ENCODE results near the gene C10orf95. TPM values are rescaled to one million over a fixed set of nuclear protein-coding genes. Genes with fewer than 3 reads are reported as not detected.
A peak's percentile ranks its signal among the peaks of the same experiment; 100 is the strongest.

C10orf95 gene
- total and polyA plus RNA-seq, 8 donors = 0.46 to 8.0 (median 0.57) TPM; not detected in 4

GRCh38 chr10:102470579-102471546 is 19.5 kb upstream of the C10orf95 start:
- DNase-seq = no peak
- H3K36me3 ChIP-seq = peaks cover 0 to 19% (median 7%) of the 10 kb centered on the region in 4 donors
- H3K4me3 ChIP-seq = no peak overlapping the region
- peaks cover 0 to 23% (median 11%) of the 10 kb centered on the region in 4 donors for H3K4me1 ChIP-seq
- H3K9me3 ChIP-seq = no peaks in the 10 kb centered on the region
- no peaks in the 10 kb centered on the region for H3K27me3 ChIP-seq
- H3K27ac ChIP-seq = no peak overlapping the region
- intact Hi-C loops (cut with DNase I; ENCODE audit: low total_unique reads) = no loop called here
- WGBS, 5 donors = 93 to 95% (median 94%) methylated on average over 16 to 36 of the region's 36 CpGs
- TF ChIP-seq CTCF (IDR thresholded peaks at IDR 0.05) (no peak), EP300 (IDR thresholded peaks at IDR 0.05) (no peak), POLR2AphosphoS5 (IDR thresholded peaks at IDR 0.05) (no peak), POLR2A (IDR thresholded peaks at IDR 0.05) (no peak)

DNA sequence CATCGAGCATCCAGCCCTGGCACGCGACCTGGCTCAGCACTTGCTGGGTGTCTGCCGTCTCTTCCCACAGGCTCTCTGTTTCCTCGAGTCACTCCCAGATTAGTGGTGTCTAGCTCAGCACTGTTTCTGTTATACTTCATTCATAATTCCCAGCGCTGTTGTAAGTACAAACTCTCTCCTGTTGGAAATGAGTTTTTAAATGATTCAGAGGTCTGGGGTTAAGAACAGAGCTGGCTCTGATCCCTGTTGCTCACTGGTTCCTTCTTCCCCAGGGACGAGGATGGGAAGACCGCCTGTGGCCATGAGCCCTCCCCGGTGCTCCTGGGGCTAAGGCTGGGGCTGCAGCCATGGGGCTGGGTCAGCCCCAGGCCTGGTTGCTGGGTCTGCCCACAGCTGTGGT is 17.3 kb upstream of the C10orf95 start:
- intact Hi-C loops (cut with DNase I; ENCODE audit: low total_unique reads) = no loop called here
- no peaks in the 10 kb centered on the region for H3K27me3 ChIP-seq
- WGBS, 5 donors = 56 to 82% (median 81%) methylated on average over 9 of the region's 9 CpGs
- H3K4me3 ChIP-seq = no peak overlapping the region
- peaks cover 0 to 24% (median 12%) of the 10 kb centered on the region in 4 donors for H3K4me1 ChIP-seq
- TF ChIP-seq CTCF (IDR thresholded peaks at IDR 0.05) (no peak), POLR2AphosphoS5 (IDR thresholded peaks at IDR 0.05) (no peak), EP300 (IDR thresholded peaks at IDR 0.05) (no peak), POLR2A (IDR thresholded peaks at IDR 0.05) (no peak)
- peaks cover 0 to 19% (median 7%) of the 10 kb centered on the region in 4 donors for H3K36me3 ChIP-seq
- DNase-seq = no peak
- H3K27ac ChIP-seq = peak overlapping the region in 3 of 5 donors; percentile 33 to 70 (median 56)
- no peaks in the 10 kb centered on the region for H3K9me3 ChIP-seq

DNA sequence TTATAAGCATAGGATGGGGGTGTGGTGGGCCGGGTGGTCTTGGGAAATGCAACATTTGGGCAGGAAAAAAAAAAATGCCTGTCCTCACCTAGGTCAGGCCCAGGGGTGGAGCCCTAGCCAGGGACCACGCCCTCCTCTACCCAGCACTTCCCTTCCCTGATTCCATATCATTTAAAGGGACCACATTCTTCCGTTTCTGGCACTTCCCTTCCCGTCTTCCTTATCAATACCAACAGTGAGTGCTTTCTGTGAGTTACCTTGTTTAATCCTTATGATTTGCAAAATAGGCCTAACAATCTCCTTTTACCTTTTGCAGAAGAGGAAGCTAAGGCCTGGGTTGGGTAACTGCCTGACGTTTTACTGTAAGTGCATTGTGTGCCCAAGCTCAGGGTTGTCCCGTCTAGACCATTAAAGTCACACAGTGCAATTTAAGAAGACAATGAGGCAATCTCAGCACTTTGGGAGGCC is 16.7 kb upstream of the C10orf95 start:
- Histone ChIP-seq H3K36me3 (peaks cover 0 to 19% (median 7%) of the 10 kb centered on the region in 4 donors), H3K27me3 (no peaks in the 10 kb centered on the region), H3K27ac (peak overlapping the region in 3 of 5 donors; percentile 33 to 70 (median 56)), H3K4me3 (peak overlapping the region in 3 of 4 donors; percentile 4 to 29 (median 11)), H3K4me1 (peaks cover 0 to 30% (median 15%) of the 10 kb centered on the region in 4 donors), H3K9me3 (no peaks in the 10 kb centered on the region)
- intact Hi-C loops (cut with DNase I; ENCODE audit: low total_unique reads) = no loop called here
- TF ChIP-seq EP300 (IDR thresholded peaks at IDR 0.05) (no peak), POLR2AphosphoS5 (IDR thresholded peaks at IDR 0.05) (no peak), POLR2A (IDR thresholded peaks at IDR 0.05) (no peak), CTCF (IDR thresholded peaks at IDR 0.05) (no peak)
- peak; percentile 50 to 60 for DNase-seq
- 21 to 39% (median 31%) methylated on average over 6 of the region's 6 CpGs for WGBS, 5 donors

DNA sequence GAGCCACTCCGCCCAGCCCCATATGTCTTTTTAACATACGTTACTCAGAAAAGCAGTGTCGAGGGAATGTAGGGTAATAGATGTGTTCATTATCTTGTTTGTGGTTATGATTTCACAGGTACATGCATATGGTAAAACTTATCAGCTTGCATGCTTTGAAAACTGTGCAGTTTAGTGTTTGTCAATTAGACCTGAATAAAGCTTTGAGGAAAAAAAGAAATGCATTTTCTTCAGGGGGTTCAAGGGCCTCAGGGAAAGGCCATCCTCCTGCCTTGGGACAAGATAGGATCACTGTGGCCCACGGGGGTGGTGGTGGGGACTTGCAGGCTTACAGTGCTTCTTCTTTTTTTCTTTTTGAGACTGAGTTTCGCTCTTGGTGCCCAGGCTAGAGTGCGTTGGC is 16.0 kb upstream of the C10orf95 start:
- Histone ChIP-seq H3K36me3 (peaks cover 0 to 19% (median 7%) of the 10 kb centered on the region in 4 donors), H3K4me1 (peaks cover 5 to 37% (median 21%) of the 10 kb centered on the region in 4 donors), H3K27me3 (no peaks in the 10 kb centered on the region), H3K9me3 (no peaks in the 10 kb centered on the region), H3K4me3 (no peak overlapping the region), H3K27ac (peak overlapping the region in 3 of 5 donors; percentile 33 to 70 (median 56))
- intact Hi-C loops (cut with DNase I; ENCODE audit: low total_unique reads) = no loop called here
- 62 to 79% (median 72%) methylated on average over 6 of the region's 6 CpGs for WGBS, 5 donors
- TF ChIP-seq EP300 (IDR thresholded peaks at IDR 0.05) (no peak), POLR2AphosphoS5 (IDR thresholded peaks at IDR 0.05) (no peak), CTCF (IDR thresholded peaks at IDR 0.05) (no peak), POLR2A (IDR thresholded peaks at IDR 0.05) (no peak)
- no peak for DNase-seq
